Measurements from ENCODE around the gene ATP6V0C. TPM values are rescaled to one million over a fixed set of nuclear protein-coding genes. Genes with fewer than 3 reads are reported as not detected.

The ATP6V0C gene
- total RNA-seq, 1 experiment from 2014 or later, result 176 TPM

GRCh38 chr16:2518823-2519710 lies 5.3 kb downstream of the ATP6V0C start:
- H3K27ac Mint-ChIP-seq, result peak overlapping the region; percentile 89 to 97 (median 95); a peak in 5 of 7 replicates

More at GRCh38 chr16:2518823-2519710, 5.3 kb downstream of the ATP6V0C start:
- Histone ChIP-seq H2AFZ (ENCODE audit: low read length) (no peak overlapping the region), H3K18ac (ENCODE audit: insufficient read length, low read depth, low read length) (no peak overlapping the region), H3K79me2 (ENCODE audit: insufficient read depth, low read length) (peaks cover 36% of the 10 kb centered on the region; the same call in 1 of the 2 replicates), H3K79me1 (ENCODE audit: insufficient read depth, low read depth, low read length, poor library complexity, severe bottlenecking) (peaks cover 9% of the 10 kb centered on the region), H2BK12ac (ENCODE audit: insufficient read length, low read depth, low read length) (no peak overlapping the region), H3K14ac (ENCODE audit: insufficient read depth, low read length) (no peak overlapping the region), H4K20me1 (ENCODE audit: control insufficient read depth, insufficient read depth, insufficient read length) (no peaks in the 10 kb centered on the region), H2BK120ac (ENCODE audit: low read depth, low read length, poor library complexity, severe bottlenecking) (no peak overlapping the region), H3K4ac (ENCODE audit: low read depth, low read length) (no peak overlapping the region), H3K4me2 (ENCODE audit: insufficient read depth, insufficient read length, low read length) (no peak overlapping the region), H4K91ac (ENCODE audit: insufficient read length, low read depth, low read length) (no peak overlapping the region), H4K8ac (replicated peaks; ENCODE audit: insufficient read length, low read depth, low read length) (no peak overlapping the region), H2BK20ac (ENCODE audit: low read depth, low read length, poor library complexity, severe bottlenecking) (no peak overlapping the region), H3K23ac (ENCODE audit: insufficient read length, low read depth, low read length) (no peak overlapping the region), H3K27me3 (ENCODE audit: insufficient read depth, low read length) (no peaks in the 10 kb centered on the region), H2BK5ac (ENCODE audit: insufficient read length, low read length) (no peak overlapping the region), H3K27ac (ENCODE audit: insufficient read length, low read depth, low read length) (no peak overlapping the region), H3K56ac (ENCODE audit: insufficient read length, low read depth, low read length) (no peak overlapping the region), H4K5ac (ENCODE audit: insufficient read length, low read depth, low read length) (no peak overlapping the region), H2BK15ac (ENCODE audit: low read depth, low read length) (no peak overlapping the region), H2AK5ac (ENCODE audit: insufficient read length, low read length) (no peak overlapping the region), H3K9ac (ENCODE audit: extremely low read depth, insufficient read length, low read length) (no peak overlapping the region), H3K4me1 (ENCODE audit: insufficient read depth, low read length) (no peaks in the 10 kb centered on the region), H3K9me3 (ENCODE audit: control insufficient read depth, low read depth, low read length) (no peaks in the 10 kb centered on the region), H3K23me2 (ENCODE audit: insufficient read length, low read depth, low read length, poor library complexity, severe bottlenecking) (peaks cover 15% of the 10 kb centered on the region), H3T11ph (ENCODE audit: low read length) (no peak overlapping the region)
- H3K4me1 Mint-ChIP-seq, result peaks cover 27 to 36% of the 10 kb centered on the region in 2 experiments
- no peaks in the 10 kb centered on the region for H3K9me3 Mint-ChIP-seq
- H3K27me3 Mint-ChIP-seq (ENCODE audit: low read depth), result no peaks in the 10 kb centered on the region; the same call in 1 of the 2 replicates
- no peak for TF ChIP-seq CTCF (conservative IDR thresholded peaks at IDR 0.05)
- no CpG with 5 or more reads among the region's 39 CpGs for WGBS (ENCODE audit: extremely low coverage, insufficient read length, low lambda C conversion rate)
- H3K4me3 Mint-ChIP-seq, result peak overlapping the region; percentile 78 to 79
- peaks cover 5 to 34% (median 19%) of the 10 kb centered on the region in 3 experiments; a peak in 6 of 7 replicates for H3K36me3 Mint-ChIP-seq (ENCODE audit: insufficient read depth in 1 of 3, low read depth in 3 of 3)
- DNase-seq, result peak; percentile 46
